ENCODE results near the gene TNK2. TPM values are rescaled to one million over a fixed set of nuclear protein-coding genes. Genes with fewer than 3 reads are reported as not detected.

TNK2 gene
- total and polyA plus RNA-seq, 2 of the 8 experiments (the other 6 are each of a cell fraction or from before 2014, with no cell fraction given), result 10.4 to 33.9 TPM

- TF ChIP-seq, protein P1, sequence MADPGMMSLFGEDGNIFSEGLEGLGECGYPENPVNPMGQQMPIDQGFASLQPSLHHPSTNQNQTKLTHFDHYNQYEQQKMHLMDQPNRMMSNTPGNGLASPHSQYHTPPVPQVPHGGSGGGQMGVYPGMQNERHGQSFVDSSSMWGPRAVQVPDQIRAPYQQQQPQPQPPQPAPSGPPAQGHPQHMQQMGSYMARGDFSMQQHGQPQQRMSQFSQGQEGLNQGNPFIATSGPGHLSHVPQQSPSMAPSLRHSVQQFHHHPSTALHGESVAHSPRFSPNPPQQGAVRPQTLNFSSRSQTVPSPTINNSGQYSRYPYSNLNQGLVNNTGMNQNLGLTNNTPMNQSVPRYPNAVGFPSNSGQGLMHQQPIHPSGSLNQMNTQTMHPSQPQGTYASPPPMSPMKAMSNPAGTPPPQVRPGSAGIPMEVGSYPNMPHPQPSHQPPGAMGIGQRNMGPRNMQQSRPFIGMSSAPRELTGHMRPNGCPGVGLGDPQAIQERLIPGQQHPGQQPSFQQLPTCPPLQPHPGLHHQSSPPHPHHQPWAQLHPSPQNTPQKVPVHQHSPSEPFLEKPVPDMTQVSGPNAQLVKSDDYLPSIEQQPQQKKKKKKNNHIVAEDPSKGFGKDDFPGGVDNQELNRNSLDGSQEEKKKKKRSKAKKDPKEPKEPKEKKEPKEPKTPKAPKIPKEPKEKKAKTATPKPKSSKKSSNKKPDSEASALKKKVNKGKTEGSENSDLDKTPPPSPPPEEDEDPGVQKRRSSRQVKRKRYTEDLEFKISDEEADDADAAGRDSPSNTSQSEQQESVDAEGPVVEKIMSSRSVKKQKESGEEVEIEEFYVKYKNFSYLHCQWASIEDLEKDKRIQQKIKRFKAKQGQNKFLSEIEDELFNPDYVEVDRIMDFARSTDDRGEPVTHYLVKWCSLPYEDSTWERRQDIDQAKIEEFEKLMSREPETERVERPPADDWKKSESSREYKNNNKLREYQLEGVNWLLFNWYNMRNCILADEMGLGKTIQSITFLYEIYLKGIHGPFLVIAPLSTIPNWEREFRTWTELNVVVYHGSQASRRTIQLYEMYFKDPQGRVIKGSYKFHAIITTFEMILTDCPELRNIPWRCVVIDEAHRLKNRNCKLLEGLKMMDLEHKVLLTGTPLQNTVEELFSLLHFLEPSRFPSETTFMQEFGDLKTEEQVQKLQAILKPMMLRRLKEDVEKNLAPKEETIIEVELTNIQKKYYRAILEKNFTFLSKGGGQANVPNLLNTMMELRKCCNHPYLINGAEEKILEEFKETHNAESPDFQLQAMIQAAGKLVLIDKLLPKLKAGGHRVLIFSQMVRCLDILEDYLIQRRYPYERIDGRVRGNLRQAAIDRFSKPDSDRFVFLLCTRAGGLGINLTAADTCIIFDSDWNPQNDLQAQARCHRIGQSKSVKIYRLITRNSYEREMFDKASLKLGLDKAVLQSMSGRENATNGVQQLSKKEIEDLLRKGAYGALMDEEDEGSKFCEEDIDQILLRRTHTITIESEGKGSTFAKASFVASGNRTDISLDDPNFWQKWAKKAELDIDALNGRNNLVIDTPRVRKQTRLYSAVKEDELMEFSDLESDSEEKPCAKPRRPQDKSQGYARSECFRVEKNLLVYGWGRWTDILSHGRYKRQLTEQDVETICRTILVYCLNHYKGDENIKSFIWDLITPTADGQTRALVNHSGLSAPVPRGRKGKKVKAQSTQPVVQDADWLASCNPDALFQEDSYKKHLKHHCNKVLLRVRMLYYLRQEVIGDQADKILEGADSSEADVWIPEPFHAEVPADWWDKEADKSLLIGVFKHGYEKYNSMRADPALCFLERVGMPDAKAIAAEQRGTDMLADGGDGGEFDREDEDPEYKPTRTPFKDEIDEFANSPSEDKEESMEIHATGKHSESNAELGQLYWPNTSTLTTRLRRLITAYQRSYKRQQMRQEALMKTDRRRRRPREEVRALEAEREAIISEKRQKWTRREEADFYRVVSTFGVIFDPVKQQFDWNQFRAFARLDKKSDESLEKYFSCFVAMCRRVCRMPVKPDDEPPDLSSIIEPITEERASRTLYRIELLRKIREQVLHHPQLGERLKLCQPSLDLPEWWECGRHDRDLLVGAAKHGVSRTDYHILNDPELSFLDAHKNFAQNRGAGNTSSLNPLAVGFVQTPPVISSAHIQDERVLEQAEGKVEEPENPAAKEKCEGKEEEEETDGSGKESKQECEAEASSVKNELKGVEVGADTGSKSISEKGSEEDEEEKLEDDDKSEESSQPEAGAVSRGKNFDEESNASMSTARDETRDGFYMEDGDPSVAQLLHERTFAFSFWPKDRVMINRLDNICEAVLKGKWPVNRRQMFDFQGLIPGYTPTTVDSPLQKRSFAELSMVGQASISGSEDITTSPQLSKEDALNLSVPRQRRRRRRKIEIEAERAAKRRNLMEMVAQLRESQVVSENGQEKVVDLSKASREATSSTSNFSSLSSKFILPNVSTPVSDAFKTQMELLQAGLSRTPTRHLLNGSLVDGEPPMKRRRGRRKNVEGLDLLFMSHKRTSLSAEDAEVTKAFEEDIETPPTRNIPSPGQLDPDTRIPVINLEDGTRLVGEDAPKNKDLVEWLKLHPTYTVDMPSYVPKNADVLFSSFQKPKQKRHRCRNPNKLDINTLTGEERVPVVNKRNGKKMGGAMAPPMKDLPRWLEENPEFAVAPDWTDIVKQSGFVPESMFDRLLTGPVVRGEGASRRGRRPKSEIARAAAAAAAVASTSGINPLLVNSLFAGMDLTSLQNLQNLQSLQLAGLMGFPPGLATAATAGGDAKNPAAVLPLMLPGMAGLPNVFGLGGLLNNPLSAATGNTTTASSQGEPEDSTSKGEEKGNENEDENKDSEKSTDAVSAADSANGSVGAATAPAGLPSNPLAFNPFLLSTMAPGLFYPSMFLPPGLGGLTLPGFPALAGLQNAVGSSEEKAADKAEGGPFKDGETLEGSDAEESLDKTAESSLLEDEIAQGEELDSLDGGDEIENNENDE (IDR thresholded peaks at IDR 0.05; ENCODE audit: insufficient replicate concordance, low read length), result no peak
- TF ChIP-seq SAP30 (IDR thresholded peaks at IDR 0.05; ENCODE audit: insufficient read depth, insufficient replicate concordance, low read length) (no peak), SP2 (IDR thresholded peaks at IDR 0.05; ENCODE audit: low read length) (no peak), SUZ12 (IDR thresholded peaks at IDR 0.05; ENCODE audit: low read length) (no peak), BCL11A (IDR thresholded peaks at IDR 0.05; ENCODE audit: low read depth in 2 of 2, low read length in 2 of 2) (no peak), TEAD4 (IDR thresholded peaks at IDR 0.05; ENCODE audit: low read depth, low read length) (no peak)
Observed at GRCh38 chr3:195869413-195870001, 38.8 kb downstream of the TNK2 start (continued).
